ENCODE measurements around the gene HPN.
"Not testable (repeated sequence)": the region's sequence is repeated elsewhere in the genome, so short reads cannot be mapped to it uniquely, and the experiment has no call there.

The HPN gene

DNA sequence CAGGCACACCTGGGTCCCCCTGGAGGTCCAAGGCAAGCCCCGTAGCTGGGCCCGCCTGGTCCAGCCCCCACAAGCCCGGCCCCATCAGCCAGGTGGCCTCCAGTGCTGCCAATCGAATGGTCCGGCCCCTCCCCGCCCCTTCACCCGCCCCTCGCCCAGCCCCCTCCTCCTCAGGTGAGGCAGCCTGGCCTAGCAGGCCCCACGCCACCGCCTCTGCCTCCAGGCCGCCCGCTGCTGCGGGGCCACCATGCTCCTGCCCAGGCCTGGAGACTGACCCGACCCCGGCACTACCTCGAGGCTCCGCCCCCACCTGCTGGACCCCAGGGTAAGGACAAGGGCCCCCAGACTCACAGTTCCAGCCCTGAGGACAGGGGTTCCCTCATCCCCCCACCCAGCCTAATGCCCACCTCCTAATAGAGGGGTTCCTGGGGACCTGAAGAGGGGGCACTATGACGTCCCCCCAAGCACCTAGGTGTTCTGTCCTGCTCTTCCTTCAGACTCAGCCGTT is at the start of gene HPN:
Gene HPN, plus strand, starts transcription at position 174 of the 508 bp plus-strand sequence. CDS start 786 bp downstream, outside the sequence.
- no peak for DNase-seq

DNA sequence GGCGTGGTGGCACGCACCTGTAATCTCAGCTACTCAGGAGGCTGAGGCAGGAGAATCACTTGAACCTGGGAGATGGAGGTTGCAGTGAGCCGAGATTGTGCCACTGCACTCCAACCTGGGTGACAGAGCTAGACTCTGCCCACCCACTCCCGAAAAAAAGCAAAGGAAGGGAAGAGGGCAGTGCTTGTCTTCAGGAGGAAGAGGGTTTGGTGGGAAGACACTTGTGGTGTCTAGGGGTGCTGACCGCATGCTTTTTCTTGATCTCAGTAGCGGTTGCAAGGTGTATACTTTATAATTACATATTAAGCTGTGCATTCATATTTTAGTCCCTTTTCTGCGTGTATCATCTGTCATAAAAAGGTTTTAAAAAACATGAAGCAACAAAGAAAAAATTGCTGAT is 48.9 kb upstream of the HPN start:
- DNase-seq, result not testable (repeated sequence)

DNA sequence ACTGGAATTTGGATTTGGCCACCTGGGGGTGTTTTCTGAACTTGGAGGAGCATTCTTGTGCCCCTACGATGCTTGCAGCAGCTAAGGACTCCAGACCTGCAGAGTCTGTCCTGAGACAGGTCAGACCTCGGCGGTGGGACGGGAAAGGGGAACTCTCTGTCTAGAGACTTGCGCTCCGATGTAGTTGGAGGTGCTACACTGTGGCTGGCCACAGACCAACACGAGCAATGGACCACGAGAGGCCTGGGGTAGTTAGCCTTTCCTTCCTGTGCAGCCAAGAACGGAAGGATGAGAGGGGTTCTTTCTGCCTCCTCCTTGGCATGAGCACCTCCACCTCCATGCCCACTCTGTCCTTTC is 47.3 kb upstream of the HPN start:
- no peak for DNase-seq

DNA sequence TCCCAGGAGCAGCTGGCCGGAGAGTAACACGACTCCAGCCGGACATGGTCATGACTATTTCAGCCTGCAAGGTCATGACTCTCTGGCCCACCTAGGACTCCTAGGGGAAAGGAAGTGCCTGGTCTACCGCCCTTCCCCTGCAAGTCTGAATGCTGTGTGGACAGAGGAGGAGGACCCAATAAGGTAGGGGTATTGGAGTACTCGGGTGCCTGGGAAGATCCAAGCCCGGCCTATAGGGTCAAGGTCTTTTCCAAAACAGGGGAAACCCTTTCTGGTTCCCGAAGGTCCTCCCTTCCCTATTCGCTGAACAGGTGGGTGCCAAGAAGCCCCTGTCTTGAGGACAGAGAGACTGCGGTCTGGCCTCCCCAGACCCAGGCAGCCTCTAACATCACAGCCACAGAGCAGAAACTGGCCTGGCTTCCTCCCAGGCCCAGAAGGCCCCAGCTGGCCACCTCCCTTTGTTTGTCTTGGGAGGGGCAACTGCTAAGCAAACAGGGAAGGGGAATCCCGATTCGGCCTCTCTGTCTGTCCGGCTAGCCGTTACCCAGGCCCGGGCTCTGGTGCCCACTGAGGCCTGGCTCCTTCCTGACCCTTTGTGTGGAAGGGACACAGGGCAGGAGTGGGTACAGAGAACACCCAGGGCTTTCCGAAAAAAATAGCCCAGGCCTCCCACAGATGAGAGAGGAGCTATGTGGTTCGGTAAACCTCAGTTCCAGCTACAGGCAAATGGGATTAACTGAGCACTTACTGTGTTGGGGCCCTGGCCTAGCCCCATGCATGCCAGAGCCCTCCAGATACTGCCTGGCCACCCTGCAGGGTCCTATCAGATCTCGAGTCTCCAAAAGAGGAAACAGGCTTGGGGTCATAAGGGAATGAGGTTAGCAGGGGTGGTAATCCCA is 46.6 kb upstream of the HPN start:
- no peak for DNase-seq

DNA sequence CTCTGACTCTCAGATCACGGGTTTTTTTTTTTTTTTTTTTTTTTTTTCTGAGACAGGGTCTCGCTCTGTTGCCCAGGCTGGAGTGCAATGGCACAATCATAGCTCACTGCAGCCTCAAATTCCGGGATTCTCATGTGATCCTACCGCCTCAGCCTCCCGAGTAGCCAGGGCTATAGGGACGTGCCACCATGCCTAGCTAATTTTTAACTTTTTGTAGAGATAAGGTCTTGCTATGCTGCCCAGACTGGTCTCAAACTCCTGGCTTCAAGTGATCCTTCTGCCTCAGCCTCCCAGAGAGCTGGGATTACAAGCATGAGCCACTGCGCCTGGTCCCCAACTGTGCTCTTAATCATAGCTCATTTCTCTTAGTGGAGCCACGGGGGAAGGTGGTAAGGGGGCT is 46.0 kb upstream of the HPN start:
- no peak for DNase-seq

DNA sequence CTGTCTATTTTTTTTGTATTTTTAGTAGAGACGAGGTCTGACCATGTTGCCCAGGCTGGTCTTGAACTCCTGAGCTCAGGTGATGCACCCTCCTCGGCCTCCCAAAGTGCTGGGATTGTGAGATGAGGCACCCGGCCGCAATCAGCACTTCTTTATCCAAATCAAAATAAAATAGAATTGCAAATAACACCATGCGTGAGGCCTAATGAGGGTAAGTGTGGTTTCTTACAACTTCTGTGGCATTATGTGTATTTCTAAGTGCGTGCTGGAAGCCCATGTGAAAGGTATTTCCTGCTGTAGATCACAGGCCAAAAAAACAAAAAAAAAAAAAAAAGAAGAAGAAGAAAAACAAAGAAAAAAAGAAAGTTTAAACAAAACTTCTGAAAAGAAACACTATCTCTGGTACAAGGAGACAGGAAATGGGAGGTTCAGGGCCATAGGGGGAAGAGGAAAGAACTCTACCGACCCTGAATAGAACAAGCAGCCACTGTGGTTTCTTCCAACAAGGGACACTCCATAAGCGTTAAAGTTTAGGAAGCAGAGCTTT is 44.4 kb upstream of the HPN start:
- DNase-seq, result no peak

DNA sequence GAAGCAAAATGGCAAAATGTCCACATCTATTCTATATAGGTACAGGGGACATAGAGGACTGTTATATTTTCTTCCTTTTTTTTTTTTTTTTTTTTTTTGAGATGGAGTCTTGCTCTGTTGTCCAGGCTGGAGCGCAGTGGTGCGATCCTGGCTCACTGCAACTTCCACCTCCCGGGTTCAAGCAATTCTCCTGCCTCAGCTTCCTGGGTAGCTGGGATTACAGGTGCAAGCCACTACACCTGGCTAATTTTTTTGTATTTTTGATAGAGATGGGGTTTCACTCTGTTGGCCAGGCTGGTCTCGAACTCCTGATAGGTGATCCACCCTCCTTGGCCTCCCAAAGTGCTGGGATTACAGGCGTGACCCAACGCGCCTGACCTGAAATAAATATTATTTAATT is 43.3 kb upstream of the HPN start:
- not testable (repeated sequence) for DNase-seq

DNA sequence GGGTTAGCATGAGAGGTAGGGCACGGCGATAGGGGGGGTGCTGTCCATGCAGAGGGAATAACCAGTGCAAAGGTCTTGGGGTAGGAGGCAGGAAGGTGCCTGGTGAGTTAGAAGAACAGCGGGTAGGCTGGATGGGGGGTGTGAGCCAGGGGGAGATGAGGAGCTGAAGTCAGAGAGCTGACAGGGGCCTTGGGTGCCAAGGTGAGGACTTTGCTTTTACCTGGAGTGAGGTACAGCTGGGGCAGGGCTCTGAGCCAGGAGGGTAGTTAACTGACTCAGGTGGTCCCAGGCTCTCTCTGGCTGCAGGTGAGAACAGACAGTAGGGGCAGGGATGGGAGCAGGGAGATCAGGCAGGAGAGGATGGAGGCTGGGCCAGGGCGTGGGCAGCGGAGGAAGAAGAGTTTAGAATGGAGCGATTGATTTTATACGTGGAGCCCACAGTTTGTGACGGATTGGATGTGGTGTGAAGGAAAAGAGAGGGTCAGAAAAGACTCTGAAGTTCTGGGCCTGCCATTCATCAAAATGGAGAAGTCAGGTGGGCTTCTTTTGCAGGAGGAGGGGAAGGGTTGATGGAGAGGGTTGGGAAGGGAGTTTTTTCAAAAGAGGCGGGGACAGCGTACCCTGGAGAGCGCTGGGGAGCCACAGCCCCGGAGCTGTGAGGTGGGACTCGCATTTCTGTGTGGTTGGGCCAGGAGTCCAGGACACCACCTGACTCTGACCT is 42.6 kb upstream of the HPN start:
- no peak for DNase-seq

DNA sequence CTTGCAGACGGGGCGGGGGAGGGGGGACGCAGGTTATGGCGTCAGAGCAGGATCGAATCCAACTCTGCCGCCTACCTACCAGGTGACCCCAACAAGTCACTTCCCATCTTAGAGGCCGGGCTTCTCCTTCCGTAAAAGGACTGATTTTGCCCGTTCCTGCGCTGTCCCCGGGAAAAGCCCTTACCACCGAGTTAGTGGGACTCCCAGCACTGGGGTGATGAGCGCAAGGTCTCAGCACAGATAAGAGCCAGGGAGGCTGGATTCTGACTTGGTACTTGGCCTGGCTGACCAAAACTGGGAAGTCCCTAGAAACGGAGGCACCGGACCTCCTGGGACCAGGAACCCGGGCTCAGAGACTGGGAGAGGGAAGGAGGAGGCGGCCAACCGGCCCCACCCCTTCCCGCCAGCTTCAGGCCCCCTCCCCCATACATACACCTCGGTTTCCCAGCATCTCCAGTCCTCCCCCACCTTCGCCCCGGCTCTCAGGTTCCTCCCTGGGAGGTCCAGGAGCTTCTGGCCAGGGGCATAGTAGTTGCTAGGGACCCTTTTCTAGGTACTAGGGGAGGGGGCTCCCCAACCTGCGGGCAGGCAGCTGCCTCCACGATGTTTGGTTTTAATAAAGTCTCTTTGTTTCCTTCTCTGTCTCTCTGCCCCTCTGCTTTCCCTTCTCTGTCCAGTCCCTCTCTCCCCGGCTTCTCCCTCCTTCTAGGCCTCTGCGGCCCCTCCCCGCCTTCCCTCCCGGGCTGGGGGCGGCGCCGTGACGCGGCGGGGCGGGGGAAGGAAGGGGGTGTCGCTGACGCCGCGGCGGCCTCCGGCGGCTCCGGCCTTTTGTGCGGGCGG is 41.8 kb upstream of the HPN start, which contains the start of gene GRAMD1A:
Gene GRAMD1A, plus strand, starts transcription at position 826 of the 840 bp plus-strand sequence. CDS start 156 bp downstream, outside the sequence.
- DNase-seq, result peak; percentile 76

DNA sequence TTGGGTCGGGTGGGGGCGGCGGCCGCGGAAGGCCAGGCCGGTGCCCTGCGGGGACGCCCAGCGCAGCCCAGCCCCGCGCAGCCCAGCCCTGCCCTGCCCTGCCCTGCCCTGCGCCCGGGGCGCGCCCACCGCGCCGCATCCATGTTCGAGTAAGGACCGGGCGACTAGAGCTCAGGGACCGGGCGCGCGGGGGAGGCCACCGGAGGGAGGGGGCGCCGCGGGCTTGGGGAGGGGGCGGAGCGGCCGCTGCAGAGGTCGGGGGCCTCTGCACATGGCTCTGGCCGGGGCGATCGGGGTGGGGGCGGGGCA is 41.2 kb upstream of the HPN start:
- no peak for DNase-seq

DNA sequence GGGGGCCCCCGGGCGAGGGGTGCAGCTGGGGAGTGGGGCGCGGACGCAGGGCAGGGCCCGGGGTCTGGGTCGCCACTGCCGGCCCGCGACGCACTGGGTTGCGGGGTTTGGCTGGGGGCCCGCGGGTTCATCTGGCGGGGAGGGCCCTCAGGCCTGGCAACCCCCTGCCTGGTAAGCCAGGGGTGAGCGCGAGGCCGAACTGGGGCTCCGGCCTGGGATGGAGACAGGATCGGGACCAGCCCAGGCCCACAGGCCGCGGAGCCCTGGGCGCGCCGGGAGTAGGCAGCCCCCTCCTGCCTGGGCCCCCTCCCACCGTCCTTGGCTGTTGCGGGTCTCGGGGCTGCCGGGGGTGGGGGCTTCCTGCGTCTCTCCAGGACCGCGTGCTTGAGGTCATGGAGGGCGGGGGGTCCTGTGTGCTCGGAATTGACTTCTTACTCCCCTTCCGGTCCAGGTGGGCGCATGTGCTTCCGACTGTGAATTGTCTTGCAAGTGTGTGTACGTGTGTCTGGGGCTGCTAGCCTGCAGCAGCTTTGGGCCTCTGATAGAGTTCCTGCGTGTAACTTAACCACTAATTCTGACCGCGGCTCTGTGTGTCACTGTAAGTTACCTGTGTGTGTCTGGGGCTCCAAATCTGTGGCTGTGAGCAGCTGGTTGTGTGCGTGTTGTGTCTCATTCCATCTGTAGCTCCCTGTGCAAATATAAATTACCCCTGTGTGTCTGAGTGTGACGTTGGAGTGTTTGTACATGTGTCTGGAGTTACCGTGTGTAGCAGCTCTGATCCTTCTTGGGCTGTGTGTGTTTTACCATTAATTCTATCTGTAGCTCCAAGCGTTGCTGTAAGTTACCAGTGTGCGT is 40.6 kb upstream of the HPN start:
- peak; percentile 66 for DNase-seq

DNA sequence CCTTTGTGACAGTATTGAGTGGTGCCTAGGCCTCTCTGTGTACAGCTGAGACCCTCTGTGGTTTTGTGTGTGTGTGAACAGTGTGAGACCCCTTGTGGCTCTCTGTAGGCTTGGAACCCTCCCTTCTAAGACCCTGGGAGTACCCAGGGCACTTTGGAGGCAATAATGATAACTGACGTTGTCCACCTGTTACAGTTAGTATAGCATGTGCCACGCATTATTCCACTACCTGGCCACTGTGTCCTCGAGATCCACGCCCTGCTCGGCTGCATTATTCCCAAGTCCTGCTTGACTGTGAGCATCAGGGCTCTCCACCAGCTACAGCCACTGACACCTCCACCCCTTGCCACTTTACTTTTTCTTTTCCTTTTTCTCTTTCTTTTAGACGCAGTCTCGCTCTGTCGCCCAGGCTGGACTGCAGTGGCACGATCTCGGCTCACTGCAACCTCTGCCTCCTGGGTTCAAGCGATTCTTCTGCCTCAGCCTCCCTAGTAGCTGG is 39.4 kb upstream of the HPN start:
- no peak for DNase-seq

DNA sequence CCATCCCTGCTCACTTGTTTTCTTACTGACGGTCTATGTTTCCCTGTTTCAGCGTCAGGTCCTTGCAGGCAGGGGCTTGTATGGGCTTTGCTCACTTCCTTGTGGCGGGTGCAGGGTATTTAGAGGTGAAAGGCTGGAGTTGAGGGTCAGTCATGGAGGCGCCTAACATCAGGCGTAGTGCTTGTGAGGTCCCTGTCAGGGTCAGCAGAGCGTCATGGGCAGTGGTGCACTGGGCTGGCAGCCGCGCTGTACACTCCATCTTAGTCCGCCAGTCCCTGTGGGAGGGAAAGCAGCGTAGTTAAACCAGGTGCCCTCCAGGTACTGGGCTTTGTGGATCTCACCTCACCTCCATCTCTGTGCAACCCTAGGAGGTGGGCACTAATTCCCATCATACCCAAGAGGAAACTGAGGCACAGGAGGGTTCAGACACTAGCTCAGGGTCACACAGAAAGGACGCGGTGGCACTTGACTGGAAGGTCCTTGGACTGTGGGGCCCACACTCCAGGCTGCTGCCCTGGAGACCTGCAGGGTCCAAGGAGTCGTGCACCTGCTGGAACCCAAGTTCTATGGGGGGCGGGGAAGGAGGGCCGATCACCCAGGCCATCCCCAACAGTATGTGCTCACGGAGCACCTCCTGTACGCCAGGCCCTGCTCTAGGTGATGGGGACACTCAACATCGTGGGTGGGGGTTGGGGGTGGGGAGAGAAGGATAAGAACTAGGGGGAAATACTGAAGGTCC is 36.8 kb upstream of the HPN start:
- DNase-seq, result no peak

DNA sequence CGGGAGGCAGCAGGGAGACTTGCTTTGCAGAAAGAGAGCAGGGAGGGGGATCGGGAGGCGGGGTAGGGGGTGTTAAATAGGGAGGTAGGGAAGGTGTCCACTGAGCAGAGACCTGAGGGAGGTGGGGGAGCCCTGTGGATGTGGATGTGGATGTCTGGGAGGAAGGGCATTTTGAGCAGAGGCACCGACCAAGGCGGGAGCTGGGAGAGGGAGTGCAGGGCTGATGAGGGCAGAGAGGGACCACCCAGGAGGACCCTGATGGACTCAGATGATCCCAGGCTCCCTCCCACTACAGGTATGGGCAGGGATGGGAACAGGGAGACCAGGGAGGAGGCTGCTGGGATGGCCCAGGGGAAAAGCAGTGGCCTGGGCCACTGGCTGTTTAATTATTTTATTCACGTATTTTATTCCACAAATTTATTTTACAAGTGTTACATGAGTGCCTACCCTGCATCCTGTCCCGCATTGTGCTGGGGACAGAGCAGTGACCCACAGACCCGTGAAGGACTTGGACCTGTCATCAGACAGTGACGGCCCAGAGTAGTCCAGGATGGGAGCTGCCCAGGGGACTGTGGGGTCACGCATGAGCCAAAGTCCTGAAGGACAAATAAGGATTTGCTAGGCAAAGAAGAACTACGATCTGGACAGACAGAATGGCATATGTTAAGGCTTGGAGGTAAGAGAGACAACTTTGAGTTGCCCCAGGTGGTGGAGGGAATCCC is 36.1 kb upstream of the HPN start:
- no peak for DNase-seq

DNA sequence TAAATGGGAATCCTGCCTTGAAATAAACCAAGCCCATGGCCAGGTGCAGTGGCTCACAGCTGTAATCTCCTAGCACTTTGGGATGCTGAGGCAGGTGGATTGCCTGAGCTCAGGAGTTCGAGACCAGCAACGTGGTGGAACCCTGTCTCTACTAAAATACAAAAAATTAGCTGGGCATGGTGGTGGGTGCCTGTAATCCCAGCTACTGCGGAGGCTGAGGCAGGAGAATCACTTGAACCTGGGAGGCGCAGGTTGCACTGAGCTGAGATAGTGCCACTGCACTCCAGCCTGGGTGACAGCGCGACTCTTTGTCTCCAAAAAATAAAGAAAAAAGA is 35.5 kb upstream of the HPN start:
- not testable (repeated sequence) for DNase-seq

DNA sequence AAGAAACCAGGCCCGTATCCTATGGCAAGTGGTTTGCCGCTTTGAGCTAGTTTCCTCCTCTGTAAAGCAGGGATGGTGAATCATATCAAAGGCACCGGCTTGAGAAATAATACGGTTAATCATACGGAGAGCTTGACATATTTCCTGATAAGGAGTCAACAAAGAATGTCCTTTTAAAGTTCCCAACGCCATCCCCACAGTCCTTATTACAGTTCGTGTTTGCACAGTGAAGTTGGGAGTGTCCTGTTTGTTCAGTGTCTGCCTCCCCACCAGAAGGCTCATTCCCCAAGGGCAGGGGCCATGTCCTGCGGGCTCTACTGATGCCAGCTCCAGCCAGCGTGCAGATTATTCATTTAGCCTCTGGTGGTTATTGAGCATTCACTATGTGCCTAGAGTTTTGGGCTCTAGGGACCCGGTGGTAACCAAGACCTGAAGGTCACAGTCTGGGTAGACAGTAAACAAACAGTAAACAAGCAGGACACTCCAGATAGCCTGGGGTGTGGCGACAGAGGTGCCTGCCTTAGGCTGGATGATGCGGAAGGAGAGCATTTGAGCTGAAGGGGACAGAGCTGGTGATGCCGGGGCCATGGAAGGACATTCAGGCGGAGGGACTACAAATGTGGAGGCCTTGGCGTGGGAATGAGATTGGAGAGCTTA is 35.1 kb upstream of the HPN start:
- no peak for DNase-seq

DNA sequence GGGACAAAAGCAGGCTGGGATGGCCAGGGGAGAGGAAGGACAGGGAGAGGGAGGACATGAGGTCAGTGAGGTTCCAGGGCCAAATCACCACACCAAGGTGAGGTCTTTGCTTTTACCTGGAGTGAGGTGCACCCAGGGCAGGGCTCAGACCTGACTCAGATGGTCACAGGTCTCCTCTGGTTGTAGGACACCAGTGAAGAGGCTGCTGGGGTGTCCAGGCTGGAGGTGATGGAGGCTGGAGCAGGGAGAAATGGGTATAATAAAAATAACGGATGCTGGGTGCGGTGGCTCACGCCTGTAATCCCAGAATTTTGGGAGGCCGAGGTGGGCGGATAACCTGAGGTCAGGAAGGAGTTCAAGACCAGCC is 34.5 kb upstream of the HPN start:
- no peak for DNase-seq

DNA sequence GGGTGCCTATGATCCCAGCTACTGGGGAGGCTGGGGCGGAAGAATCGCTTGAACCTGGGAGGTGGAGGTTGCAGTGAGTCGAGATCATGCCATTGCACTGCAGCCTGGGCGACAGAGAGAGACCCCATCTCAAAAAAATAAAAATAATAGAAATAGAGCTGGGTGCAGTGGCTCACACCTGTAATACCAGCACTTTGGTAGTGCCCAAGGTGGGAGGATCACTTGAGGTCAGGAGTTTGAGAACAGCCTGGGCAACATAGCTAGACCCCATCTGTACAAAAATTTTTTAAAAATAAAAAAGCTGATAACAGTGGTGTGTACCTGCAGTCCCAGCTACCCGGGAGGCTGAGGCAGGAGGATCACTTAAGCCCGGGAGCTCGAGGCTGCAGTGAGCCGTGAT is 34.1 kb upstream of the HPN start:
- DNase-seq, result not testable (repeated sequence)

DNA sequence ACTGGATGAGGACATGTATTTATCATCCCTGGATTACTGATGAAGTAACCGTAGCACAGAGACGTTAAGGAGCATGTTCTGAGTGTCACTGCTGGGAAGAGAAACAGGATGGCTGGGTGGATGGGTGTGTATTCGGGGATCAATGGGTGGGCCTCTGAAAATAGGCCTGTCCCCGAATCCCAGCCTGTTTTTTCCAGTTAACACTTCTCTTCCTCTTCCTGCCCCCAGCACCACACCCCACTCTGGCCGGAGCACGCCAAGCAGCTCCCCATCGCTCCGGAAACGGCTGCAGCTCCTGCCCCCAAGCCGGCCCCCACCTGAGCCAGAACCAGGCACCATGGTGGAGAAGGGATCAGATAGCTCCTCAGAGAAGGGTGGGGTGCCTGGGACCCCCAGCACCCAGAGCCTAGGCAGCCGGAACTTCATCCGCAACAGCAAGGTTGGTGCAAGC is 32.6 kb upstream of the HPN start:
- DNase-seq, result no peak

Measured in activated naive CD4-positive, alpha-beta T cell treated with anti-CD3 and anti-CD28 coated beads, Interleukin-2, amount 50 U/mL, for 16 hours (primary cell).